GM21717 (cell line): ENCODE measurements around the gene CCDC154.

Experiments used
- ATAC-seq: cut with Tn5 transposase; IDR thresholded peaks from one replicate; pipeline ENCODE4 v1.9.1; 2021; ENCODE audit warnings: mild to moderate bottlenecking, moderate library complexity; ENCODE audit not compliant: unreplicated experiment

The CCDC154 gene

GRCh38 chr16:1457489-1458245, 13.3 kb upstream of the CCDC154 start:
- ATAC-seq, result no peak

- no peak for ATAC-seq
Measured at GRCh38 chr16:1456951-1457350, 12.6 kb upstream of the CCDC154 start.

GRCh38 chr16:1455190-1456171, 11.1 kb upstream of the CCDC154 start:
- ATAC-seq, result no peak

GRCh38 chr16:1454561-1454960, 10.2 kb upstream of the CCDC154 start:
- no peak for ATAC-seq

- ATAC-seq, result no peak
Measured at GRCh38 chr16:1453316-1453715, 9.0 kb upstream of the CCDC154 start.

GRCh38 chr16:1452530-1452929, 8.2 kb upstream of the CCDC154 start:
- no peak for ATAC-seq

- ATAC-seq, result no peak
Measured at GRCh38 chr16:1451702-1452392, 7.5 kb upstream of the CCDC154 start.

GRCh38 chr16:1450841-1451240, 6.5 kb upstream of the CCDC154 start:
- no peak for ATAC-seq

- ATAC-seq, result no peak
Measured at GRCh38 chr16:1450218-1450617, 5.9 kb upstream of the CCDC154 start.

- no peak for ATAC-seq
Measured at GRCh38 chr16:1449201-1449788, 4.9 kb upstream of the CCDC154 start.

- no peak for ATAC-seq
Measured at GRCh38 chr16:1448536-1449116, 4.3 kb upstream of the CCDC154 start.

GRCh38 chr16:1447965-1448364, 3.6 kb upstream of the CCDC154 start:
- no peak for ATAC-seq

GRCh38 chr16:1446296-1447080, 2.1 kb upstream of the CCDC154 start:
- no peak for ATAC-seq

GRCh38 chr16:1445518-1446203, 1.3 kb upstream of the CCDC154 start:
- no peak for ATAC-seq

GRCh38 chr16:1444730-1445517, 568 bp upstream of the CCDC154 start:
- ATAC-seq, result no peak

- no peak for ATAC-seq
Measured at GRCh38 chr16:1443403-1443973, 868 bp downstream of the CCDC154 start.

- ATAC-seq, result no peak
Measured at GRCh38 chr16:1442697-1443096, 1.7 kb downstream of the CCDC154 start.

GRCh38 chr16:1441391-1441829, 2.9 kb downstream of the CCDC154 start:
- no peak for ATAC-seq
